NCI-H2081 treated with DMSO at 0.1 percent for 48 hours (cell line): ENCODE results near the gene ALOXE3.
"Not testable (repeated sequence)": the region's sequence is repeated elsewhere in the genome, so short reads cannot be mapped to it uniquely, and the experiment has no call there.

Source experiments
- DNase-seq: peaks from one replicate; lab custom pipeline; 2025; lab: John Stamatoyannopoulos, UW

ALOXE3 gene

DNA sequence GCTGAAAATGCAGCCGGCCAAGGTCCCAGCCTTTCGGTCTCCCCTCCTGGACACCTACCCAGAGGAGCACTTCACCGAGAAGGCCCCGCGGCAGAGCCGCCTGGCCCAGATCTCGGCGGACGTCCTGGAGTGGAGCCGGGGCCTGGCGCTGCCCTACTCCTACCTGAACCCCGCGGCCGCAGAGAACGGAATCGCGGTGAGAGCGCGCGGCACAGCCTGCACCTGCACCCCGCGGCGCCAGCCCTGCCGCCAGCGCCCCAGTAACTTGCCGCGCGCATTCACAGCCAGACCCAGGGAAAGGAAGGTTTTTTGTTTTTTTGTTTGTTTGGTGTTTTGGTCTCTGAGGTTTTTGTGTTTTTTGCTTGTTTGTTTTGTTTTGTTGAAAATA is 46.0 kb downstream of the ALOXE3 start:
- no peak for DNase-seq

DNA sequence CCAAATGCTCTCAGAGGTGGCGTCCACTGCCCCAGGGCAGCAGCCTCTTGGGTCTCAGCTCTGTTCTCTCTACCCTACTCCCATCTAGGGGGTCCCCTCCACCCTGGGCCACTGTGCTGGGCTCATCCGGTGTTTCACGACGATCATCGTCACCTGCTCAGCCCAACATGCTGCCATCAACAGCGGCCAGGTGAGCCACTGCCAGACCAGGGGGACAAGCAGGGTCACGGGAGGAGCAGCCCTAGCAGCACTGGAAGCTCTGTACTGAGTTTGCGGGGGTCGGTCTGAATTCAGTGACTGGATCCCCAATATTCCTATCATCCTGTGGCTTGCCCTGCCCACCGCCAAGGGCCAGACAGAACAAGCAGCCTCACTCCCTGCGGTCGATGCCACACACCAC is 46.8 kb downstream of the ALOXE3 start:
- no peak for DNase-seq

- DNase-seq, result no peak
Measured at GRCh38 chr17:8069587-8069860, 48.8 kb downstream of the ALOXE3 start.

- DNase-seq, result no peak
Measured at GRCh38 chr17:8068736-8069586, 49.4 kb downstream of the ALOXE3 start.

DNA sequence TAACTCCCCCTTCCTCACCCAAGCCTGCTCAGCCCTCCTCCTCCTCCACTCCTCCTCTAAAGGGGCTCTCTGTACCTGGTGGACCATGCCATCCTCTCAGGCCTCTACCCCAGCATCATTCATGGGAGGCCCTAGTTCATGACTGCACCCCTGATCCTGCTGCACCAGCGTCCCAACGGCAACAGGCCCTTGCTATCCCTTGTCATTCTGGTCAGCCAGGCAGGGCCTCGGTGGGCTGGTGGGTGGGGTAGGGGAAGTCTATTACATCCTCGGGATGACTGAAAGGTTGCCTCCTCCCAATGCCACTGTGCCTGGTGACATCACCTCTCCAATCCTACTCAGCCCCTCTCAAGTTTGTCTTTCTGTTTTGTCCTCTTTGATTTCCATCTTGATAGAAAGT is 50.5 kb downstream of the ALOXE3 start:
- no peak for DNase-seq

DNA sequence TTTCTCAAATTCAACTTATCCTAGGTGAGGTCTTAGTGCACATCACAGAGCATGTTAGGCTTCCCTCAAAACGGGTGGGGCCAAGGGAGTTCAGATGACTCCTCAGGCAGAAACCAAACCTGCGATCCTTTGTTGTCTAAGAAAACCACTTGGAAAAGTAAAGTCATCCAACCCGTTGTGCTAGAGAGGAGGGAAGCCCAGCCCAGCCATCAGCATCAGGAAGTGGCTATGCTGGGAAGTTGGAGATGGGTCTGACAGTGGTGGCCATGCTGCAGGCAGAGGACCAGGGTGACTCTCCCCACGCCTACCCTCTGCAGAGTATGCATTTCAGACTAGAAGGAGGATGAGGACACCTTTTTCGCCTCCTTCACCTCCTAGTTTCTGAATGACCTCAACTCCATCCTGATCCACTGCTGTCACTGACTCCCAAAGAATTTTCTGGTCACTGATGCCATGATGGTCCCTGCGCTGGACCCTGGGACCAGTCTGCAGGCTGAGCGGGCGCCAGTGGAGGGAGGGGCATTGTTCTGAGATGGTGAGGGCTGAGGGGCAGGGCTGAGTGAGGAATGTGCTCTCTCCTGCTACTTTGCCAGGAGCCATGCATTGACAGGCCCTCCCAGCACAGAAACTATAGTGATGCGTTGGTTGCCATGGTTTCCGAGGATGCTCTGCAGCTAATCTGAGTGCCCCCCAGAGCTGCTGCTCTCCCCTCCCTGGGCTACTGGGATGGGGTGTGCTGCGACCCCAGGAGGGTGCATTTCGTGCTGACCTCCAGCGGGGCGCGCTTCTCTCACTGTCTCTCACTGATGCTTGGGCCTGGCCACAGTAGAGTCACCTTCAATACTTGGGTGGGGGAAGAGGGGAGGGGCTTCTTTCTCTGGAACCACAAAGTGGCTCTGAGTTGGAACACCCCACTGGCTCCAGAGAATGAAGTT is 51.2 kb downstream of the ALOXE3 start:
- no peak for DNase-seq

GRCh38 chr17:8064561-8065019 is 53.7 kb downstream of the ALOXE3 start:
- no peak for DNase-seq

- DNase-seq, result no peak
Measured at GRCh38 chr17:8063761-8064534, 54.4 kb downstream of the ALOXE3 start.

- DNase-seq, result no peak
Measured at GRCh38 chr17:8062807-8063483, 55.4 kb downstream of the ALOXE3 start.

DNA sequence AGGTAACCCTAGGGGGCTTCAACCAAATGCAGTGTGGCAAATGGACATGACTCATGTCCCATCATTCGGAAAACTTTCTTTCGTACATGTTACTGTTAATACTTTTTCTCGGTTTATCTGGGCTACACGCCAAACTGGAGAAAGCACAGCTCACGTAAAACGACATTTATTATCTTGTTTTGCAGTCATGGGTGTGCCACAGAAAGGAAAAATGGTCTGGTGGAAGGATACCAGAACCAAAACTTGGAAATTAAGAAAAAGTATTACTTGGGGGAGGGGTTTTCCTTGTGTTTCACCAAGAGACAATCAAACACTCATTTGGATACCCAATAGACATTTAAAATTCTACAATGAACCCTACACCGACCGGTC is 55.9 kb downstream of the ALOXE3 start:
- no peak for DNase-seq

DNA sequence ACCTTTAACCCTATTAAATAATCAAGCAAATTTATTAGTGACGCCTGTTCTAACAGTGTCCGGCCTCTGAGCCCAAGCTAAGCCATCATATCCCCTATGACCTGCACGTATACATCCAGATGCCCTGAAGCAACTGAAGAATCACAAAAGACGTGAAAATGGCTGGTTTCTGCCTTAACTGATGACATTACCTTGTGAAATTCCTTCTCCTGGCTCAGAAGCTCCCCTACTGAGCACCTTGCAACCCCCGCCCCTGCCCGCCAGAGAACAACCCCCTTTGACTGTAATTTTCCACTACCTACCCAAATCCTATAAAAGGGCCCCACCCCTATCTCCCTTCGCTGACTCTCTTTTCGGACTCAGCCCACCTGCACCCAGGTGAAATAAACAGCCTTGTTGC is 56.5 kb downstream of the ALOXE3 start:
- DNase-seq, result not testable (repeated sequence)

DNA sequence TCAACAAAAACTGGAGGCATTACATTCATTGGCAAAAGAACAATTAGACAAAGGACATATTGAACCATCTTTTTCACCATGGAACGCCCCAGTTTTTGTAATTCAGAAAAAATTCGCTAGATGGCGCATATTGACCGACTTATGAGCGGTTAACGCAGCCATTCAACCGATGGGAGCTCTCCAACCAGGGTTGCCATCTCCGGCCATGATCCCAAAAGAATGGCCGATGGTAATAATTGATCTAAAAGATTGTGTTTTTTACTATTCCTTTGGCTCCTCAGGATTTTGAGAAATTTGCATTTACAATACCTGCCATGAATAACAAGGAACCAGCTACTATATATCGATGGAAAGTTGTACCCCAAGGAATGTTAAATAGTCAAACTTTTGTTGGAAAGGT is 58.0 kb downstream of the ALOXE3 start:
- no peak for DNase-seq

DNA sequence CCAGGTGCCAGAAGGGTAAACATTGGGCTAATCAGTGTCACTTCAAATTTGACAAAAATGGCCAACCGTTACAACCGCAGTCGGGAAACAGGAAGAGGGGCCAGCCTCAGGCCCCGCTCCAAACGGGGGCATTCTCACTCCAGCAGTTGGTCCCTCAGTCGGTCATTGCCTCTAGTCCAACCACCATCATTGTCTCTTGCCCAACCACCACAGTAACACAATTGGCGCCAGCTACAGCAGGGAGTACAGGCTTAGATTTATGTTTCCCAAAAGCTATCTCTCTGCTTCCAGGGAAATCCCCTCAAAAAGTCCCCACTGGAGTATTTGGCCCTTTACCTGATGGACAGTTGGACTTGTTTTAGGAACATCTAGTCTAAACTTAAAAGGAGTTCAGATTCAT is 59.2 kb downstream of the ALOXE3 start:
- peak; percentile 32 for DNase-seq

- peak; percentile 33 for DNase-seq
Measured at GRCh38 chr17:8057691-8058114, 60.6 kb downstream of the ALOXE3 start.

DNA sequence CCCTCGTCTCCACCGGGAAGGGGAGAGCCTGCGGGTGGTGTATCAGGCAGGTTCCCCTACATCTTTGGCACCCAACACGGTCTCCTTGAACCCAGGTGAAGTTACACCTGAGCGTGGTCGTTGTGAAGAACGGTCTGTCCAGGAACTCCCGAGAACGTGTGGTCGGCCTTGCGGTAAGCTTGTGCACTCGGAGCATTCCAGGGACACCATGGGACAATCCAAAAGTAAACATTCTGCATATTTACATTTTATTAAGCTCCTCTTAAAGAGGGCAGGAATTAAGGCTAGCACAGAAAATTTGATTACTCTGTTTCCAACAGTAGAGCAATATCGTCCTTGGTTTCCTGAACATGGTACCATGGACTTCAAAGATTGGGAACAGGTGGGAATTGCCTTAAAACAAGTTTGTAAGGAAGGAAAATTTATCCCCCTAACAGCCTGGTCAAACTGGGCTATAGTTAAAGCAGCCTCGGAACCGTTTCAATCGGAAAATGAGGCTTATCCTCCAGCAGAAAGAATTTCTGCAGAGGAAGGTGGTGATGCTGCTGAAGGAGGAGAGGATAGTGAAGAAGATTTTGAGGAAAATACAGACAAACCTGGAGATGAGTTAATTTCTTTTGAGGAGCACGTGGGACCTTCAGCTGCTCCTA is 61.2 kb downstream of the ALOXE3 start:
- DNase-seq, result no peak

DNA sequence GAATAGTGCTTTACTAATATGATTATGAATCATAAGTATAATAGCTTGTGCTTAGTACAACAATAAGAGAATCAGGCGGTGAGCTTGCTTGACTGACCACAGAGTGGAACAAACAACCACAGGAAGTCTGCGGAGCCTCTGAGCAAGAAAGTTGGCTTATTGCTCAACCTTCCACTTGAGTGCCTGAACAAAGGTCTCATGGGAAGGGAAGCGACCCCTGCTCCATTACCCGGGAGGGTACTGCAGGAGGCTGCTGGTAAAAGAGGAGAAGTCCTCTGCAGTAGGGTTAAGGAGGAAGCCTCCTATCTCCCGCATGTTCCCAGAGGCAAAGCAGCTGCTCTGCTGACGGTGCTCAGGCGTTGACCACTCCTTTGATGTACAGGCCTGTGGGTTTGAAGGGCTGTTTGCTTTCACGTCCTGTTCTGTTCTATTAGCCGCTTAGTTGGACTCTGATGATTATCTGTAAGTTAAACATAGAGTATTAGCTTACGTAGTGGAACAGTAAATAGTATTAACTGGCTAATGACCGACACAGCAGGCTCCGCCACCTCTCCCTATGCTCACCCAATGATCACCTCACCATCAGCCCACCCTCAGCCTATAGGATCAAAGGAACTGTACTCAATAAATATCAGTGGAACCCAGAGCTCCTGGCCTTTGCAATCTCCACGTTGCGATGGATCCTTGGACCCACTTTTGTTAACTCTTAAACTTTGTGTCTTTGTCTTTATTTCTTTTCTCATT is 61.9 kb downstream of the ALOXE3 start:
- DNase-seq, result no peak

DNA sequence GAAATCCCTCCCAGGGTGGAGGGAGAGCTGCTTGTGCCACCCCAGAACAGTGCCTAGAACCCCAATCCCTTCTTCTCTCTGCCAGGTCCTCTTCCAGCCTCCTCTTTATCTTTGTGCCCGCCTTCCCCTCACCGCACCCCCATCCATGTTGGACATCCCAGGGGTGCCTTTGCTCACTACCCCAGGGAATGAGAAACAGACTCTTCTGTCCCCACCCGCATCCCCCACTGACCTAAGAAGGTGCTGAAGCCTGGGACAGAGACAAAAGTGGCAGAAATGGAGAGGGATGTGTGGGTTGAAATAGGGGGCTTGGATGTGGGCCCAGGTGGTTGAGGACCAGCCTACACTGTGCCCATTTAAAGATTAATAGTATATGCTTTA is 62.5 kb downstream of the ALOXE3 start:
- no peak for DNase-seq

- no peak for DNase-seq
Measured at GRCh38 chr17:8053600-8053999, 64.7 kb downstream of the ALOXE3 start.

DNA sequence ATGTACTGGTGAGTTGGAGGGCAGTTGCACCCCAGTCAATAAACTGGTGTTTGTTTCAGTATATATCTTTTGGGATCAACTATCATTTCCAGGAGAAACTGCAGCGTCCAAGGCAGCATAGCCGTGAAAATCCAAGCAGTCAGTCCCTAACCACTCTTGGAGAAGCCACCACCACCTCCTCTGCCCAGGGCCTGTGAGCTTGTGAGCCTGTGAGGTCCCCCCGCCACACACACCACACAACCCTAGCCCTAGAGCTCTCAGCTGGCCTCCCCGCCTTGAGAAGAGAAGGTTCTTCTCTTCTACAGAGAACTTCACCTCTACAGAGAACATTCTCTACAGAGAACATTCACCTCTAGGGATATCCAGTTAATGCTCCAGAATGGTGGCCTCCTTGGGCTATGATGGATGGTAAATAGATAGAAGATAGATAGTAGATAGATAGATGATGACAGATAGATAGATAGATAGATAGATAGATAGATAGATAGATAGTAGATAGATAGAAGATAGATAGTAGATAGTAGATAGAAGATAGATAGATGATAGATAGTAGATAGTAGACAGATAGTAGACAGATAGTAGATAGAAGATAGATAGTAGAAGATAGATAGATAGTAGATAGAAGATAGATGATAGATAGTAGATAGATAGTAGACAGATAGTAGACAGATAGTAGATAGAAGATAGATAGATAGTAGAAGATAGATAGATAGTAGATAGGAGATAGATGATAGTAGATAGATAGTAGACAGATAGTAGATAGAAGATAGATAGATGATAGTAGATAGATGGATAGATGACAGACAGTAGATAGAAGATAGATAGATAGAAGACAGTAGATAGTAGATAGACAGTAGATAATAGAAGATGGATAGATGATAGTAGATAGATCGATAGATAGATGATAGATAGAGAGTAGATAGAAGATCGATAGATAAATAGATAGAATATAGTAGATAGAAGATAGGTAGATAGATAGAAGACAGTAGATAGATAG is 65.8 kb downstream of the ALOXE3 start:
- DNase-seq, result no peak
